Caki2 (cell line): ENCODE measurements around the gene CPA5. TPM values are rescaled to one million over a fixed set of nuclear protein-coding genes. Genes with fewer than 3 reads are reported as not detected.
"Not testable (repeated sequence)": the region's sequence is repeated elsewhere in the genome, so short reads cannot be mapped to it uniquely, and the experiment has no call there.

Experiments
- DNase-seq: peaks from one replicate; pipeline ENCODE4 v3.0.0-alpha.2; 2015; ENCODE audit warnings: low read depth
- in situ Hi-C: cut with HindIII; loops from 2 replicates; pipeline ENCODE4 v1.10.0; 2016; ENCODE audit warnings: low sequenced_read_pairs, low pct_unique_long_range_greater_than_20kb, mixed read lengths
- total RNA-seq: library from RNA; depleted of rRNA; stranded (reverse); fragments of >200 nt; shearing (Covaris generic); gene quantifications from 2 replicates; pipeline ENCODE4 v1.2.3, GENCODE V29; 2014; ENCODE audit warnings: low replicate concordance

Gene CPA5
- total RNA-seq, 1 experiment from 2014 or later: not detected

DNA sequence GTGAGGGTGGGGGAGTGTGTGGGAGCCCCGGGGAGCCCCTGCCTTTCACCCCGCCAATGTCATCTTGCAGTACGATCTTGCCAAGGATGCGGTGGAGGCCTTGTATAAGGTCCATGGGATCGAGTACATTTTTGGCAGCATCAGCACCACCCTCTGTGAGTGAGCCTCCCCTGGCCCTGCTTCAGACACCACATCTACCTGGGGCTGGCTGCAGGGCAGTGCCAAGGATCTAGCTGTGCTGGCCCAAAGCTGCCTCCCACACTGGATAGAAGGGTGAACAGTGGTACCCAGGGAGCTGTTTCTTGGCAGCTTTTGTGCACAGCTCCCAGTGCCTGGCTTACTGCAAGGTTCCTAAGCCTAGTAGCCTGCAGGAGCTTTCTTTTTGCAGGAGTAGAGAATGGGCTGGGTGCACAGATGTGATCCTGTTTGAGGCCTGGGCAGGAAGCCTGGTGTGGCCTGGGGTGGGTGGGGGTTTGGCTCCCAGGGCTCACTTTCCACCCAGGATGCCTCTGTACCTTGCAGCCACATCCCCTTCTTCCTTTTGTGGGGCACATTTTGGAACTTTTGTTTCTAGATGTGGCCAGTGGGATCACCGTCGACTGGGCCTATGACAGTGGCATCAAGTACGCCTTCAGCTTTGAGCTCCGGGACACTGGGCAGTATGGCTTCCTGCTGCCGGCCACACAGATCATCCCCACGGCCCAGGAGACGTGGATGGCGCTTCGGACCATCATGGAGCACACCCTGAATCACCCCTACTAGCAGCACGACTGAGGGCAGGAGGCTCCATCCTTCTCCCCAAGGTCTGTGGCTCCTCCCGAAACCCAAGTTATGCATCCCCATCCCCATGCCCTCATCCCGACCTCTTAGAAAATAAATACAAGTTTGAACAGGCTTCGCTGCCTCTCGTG is 23.5 kb downstream of the CPA5 start:
- in situ Hi-C loops: no loop called here
- DNase-seq: no peak

GRCh38 chr7:130369110-130369711 is 24.6 kb downstream of the CPA5 start:
- in situ Hi-C loops: no loop called here
- no peak for DNase-seq

DNA sequence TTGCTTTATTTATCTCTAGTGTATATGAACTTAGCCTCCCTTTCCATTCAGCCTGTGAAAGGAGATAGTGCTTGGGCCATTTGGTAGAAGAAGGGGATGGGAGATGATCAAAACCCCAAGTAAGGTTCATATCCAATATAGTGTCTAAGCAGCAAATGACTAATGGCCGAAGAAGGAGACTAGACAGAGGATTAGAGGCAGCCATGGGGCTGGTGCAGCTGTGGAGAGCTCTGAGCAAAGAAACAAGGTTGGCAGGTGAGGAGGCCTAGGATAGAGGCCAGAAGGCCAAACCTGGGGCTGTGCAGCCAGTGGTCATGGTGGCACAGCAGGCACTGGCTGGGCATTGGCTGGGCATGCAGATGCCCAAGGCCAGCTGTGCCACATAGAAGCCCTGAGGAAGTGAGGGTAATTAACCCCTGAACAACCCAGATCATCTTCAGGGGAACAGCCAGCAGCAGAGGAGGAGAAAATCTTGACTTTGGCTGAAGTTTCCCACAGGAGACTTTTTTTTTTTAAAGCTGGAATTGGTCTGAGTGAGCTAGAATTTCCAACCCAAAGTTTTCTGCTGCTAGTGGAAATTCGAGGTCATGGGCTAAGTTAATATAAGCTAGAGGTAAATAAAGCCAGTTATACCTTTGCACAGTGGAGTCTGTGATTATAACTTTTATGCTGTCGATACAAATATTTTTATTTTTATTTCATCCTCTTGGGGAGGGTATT is 25.4 kb downstream of the CPA5 start:
- in situ Hi-C loops: no loop called here
- DNase-seq: no peak

DNA sequence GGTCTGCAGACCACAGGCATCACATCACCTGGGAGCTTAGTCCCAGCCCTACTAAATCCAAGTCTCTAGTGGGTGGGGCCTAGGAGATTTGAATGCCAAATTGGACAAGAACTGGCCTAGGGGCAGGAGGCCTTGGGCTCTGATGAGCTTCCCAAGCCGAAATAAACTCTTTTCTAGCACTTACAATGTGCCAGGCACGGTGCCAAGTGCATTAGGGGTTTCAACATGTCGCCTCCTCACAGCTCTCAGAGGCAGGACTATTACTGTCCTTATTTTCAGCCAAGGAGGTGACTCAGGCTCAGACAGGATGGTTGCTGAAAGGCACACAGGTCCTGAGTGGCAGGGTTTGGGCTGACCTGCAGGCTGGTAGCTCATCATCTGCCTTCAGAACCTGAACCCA is 26.4 kb downstream of the CPA5 start:
- in situ Hi-C loops: no loop called here
- no peak for DNase-seq

DNA sequence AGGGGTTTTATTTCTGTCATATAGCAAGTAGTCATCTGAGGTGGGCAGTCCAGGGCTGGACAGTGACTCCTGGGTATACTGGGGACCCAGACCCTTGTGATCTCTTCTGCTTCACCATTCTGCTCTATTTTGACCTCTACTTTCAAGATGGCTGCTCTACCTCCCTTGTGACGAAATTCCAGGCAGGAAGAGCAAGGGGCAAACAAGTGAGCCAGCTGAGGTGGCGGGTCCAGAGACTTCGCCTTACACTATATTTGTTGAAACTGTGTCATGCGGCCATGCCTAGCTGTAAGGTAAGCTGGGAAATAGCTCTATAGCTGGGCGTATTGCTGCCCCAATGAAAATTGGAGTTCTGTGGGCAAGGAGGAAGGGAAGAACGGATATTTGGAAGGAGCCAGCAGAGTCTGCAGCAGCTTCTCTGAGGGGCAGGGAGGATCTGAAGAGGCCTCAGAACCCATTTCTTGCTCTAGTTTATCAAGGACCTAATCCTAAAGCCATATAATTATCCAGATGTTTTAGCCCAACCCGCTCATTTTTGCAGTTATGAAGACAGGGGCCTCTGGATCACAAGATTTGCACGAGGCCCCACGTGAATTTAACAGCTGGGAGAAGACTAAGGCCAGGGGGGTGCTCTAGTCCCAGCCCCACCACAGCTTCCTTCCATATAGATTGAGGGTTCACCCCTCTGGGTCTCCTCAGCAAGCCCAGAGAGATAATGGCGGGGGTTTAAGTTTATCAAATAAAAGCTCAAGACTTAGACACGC is 28.0 kb downstream of the CPA5 start:
- no peak for DNase-seq
- in situ Hi-C loops: no loop called here

- in situ Hi-C loops: no loop called here
- DNase-seq: no peak
Measured at GRCh38 chr7:130374507-130374906, 29.9 kb downstream of the CPA5 start.

DNA sequence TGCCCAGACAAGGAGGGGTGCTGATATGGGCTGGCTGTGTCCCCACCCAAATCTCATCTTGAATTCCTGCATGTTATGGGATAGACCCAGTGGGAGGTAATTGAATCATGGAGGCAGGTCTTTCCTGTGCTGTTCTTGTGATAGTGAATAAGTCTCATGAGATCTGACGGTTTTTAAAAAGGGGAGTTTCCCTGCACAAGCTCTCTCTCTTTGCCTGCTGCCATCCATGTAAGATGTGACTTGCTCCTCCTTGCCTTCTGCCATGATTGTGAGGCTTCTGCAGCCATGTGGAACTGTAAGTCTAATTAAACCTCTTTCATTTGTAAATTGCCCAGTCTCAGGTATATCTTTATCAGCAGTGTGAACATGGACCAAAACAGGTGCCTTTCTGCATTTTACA is 31.8 kb downstream of the CPA5 start:
- in situ Hi-C loops, DNase-seq: not testable (repeated sequence)

DNA sequence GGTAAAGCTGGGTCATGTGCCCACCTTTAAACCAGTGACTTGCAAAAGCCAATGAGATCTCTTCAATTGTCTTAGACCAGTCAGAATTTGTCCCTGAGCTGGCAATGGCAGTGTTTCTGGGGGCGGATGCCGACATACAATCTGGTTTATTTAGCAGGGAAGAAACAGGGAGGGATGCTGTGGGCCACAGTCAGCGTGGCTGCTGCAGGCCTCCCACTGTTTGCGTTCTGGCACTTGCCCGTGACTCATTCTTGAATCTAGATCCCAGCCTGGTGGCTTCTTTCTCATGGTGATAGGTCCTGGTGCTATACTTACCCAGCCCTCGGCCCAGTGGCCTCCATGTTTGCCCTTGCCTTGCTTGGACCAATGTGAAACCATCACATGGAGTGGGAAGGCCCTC is 32.6 kb downstream of the CPA5 start:
- in situ Hi-C loops: no loop called here
- no peak for DNase-seq

GRCh38 chr7:130379019-130379418 is 34.4 kb downstream of the CPA5 start:
- in situ Hi-C loops: no loop called here
- DNase-seq: no peak

GRCh38 chr7:130379532-130379920 is 34.9 kb downstream of the CPA5 start:
- DNase-seq: no peak
- in situ Hi-C loops: no loop called here

DNA sequence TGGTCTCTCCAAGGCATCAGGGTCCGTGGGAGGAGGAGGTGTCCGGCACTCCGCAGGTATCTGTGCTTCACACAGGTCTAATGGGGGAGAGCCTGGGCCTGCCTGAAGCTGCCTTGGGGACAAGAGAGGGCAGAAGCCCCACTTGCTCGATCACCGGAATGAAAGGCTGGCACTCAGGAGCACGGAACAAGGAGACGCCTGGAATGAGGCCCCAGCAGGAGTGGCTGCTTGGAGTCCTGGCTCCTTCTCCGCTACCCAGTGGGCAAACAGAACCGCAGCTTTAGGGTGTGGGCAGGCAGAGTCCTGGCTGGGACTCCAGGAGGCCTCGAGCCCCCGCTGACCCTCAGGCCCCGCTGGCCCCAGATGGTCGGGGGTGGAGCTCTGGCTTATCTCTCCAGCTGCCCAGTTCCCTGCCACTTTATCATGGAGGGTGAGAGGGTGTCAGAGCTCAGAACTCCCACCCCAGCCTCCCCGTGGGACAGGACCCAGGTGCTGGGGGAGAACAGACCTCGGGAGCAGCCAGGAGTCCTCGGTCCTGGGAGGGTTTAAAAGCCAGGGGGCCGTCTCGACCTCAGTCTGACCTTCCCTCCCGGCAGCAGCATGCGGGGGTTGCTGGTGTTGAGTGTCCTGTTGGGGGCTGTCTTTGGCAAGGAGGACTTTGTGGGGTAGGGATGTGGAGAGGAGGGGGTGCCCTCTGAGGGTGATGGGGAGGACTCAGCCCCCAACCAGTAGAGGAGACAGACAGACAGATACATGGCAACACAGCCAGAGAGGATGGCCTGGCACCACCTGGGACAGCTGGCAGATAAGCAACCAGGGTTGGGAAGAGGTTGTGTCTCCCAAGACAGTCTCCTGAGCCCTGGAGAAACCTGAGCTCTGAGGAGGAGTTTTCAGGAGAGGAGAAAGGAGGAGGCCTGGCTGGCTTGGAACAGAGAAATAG is 35.6 kb downstream of the CPA5 start, which contains the start of gene CPA1:
Gene CPA1, plus strand, starts transcription at position 574 of the 940 bp plus-strand sequence. Its CDS starts 27 bp downstream, at position 601.
- in situ Hi-C loops: no loop called here
- no peak for DNase-seq

- in situ Hi-C loops: no loop called here
- no peak for DNase-seq
Measured at GRCh38 chr7:130380861-130381455, 36.3 kb downstream of the CPA5 start.

DNA sequence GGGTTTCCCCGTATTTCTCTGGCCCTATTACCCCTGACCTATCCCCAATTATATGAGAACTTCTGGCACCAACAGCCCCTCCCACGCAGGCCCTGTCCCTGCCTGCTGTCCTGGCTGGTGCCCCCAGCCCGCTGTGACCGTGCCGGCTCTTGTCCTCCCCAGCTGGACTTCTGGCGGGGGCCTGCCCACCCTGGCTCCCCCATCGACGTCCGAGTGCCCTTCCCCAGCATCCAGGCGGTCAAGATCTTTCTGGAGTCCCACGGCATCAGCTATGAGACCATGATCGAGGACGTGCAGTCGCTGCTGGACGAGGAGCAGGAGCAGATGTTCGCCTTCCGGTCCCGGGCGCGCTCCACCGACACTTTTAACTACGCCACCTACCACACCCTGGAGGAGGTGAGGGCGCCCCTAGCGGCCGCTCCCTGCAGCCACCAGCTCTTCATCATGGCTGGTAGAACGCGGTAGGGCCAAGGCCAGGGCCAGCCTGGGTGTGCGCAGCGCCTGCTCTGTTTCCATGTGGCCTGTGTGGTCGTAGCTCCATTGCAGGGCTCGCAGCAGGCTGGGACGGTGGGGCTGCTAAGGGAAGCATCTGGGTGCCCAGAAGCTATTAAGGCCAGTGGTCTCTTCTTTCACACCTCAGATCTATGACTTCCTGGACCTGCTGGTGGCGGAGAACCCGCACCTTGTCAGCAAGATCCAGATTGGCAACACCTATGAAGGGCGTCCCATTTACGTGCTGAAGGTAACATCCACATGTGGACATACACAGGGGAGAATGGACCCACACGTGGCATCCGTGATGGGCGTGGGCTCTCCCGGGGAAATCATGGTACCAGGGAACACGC is 37.1 kb downstream of the CPA5 start:
- in situ Hi-C loops: no loop called here
- DNase-seq: no peak

GRCh38 chr7:130383187-130383980 is 38.8 kb downstream of the CPA5 start:
- in situ Hi-C loops: no loop called here

DNA sequence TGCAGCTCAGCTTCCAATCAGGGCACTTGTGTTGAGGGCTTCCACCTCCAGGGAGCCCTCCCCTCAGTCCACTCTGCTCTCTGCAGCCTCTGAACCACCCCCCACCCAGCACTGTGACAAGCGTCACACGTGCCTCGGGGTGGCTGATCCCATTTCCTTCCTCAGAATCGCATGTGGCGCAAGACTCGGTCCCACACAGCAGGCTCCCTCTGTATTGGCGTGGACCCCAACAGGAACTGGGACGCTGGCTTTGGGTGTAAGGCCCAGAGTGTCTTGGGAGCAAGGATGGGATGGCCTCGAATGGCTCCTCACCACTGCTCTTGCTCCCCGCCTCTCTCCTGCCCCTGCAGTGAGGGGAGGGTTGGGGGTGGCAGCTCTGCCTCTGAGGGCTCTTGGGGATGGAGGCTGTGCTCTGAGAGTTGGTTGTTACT is 39.8 kb downstream of the CPA5 start:
- in situ Hi-C loops: no loop called here

More at GRCh38 chr7:130383187-130383980, 38.8 kb downstream of the CPA5 start:
- DNase-seq: no peak

More for the DNA sequence above, 39.8 kb downstream of the CPA5 start:
- no peak for DNase-seq
